Common myeloid progenitor, CD34-positive (primary cell): ENCODE results near the gene DHTKD1. TPM values are rescaled to one million over a fixed set of nuclear protein-coding genes. Genes with fewer than 3 reads are reported as not detected.

ENCODE experiments used
- CTCF ChIA-PET: fragments of 350-600 bp; sonication (Branson Sonifier 250); formaldehyde crosslinking; loops from one replicate; lab custom pipeline; 2021; ENCODE audit warnings: antibody characterized with exemption; lab: Charles Lee
- POLR2A ChIA-PET: fragments of 350-600 bp; sonication (Branson Sonifier 250); formaldehyde crosslinking; loops from one replicate; lab custom pipeline; 2021; ENCODE audit warnings: antibody characterized with exemption; lab: Charles Lee
- DNase-seq, 3 donors: peaks; one replicate each; pipeline versions ENCODE4 v3.0.0 to v3.0.0-alpha.2; 2013
- H3K27ac ChIP-seq, 2 experiments: 1 replicate in 1 of 2; 2 replicates in 1 of 2; pipeline ENCODE4 v1.7.0; 2013; ENCODE audit warnings: inconsistent platforms in 2 of 2, low read length in 2 of 2, mild to moderate bottlenecking in 2 of 2, low read depth in 1 of 2, moderate library complexity in 1 of 2; ENCODE audit not compliant: severe bottlenecking in 2 of 2, insufficient read depth in 1 of 2, poor library complexity in 1 of 2
- H3K27me3 ChIP-seq, 5 experiments: replicated peaks in 2 of 5; 1 replicate in 3 of 5; 2 replicates in 2 of 5; pipeline versions ENCODE4 v1.6.1 to v1.7.0; 2013; ENCODE audit warnings: low read length in 4 of 5, mild to moderate bottlenecking in 2 of 5, moderate library complexity in 2 of 5, inconsistent platforms in 1 of 5; ENCODE audit not compliant: insufficient read depth in 5 of 5, control insufficient read depth in 4 of 5
- H3K36me3 ChIP-seq, 4 experiments: 1 replicate in 2 of 4; 2 replicates in 2 of 4; pipeline versions ENCODE4 v1.6.1 to v1.7.0; 2013; ENCODE audit warnings: low read length in 3 of 4, control low read depth in 1 of 4, mild to moderate bottlenecking in 1 of 4; ENCODE audit not compliant: control insufficient read depth in 4 of 4, insufficient read depth in 4 of 4
- H3K4me1 ChIP-seq, 4 experiments: 1 replicate in 3 of 4; 2 replicates in 1 of 4; pipeline versions ENCODE4 v1.6.1 to v1.7.1; 2013; ENCODE audit warnings: low read length in 3 of 4, mild to moderate bottlenecking in 3 of 4, control low read depth in 1 of 4, inconsistent platforms in 1 of 4, moderate library complexity in 1 of 4; ENCODE audit not compliant: control insufficient read depth in 4 of 4, insufficient read depth in 4 of 4; ENCODE audit errors: control extremely low read depth in 1 of 4
- H3K4me3 ChIP-seq, 7 experiments: 1 replicate in 4 of 7; 2 replicates in 3 of 7; pipeline versions ENCODE4 v1.5.1 to v1.7.0; 2013; ENCODE audit warnings: mild to moderate bottlenecking in 7 of 7, low read length in 6 of 7, moderate library complexity in 6 of 7, inconsistent platforms in 2 of 7, low read depth in 2 of 7, control low read depth in 1 of 7; ENCODE audit not compliant: insufficient read depth in 4 of 7, control insufficient read depth in 1 of 7; ENCODE audit errors: extremely low read depth in 1 of 7
- H3K9me3 ChIP-seq, 5 experiments: 1 replicate in 4 of 5; 2 replicates in 1 of 5; pipeline versions ENCODE4 v1.6.1 to v1.7.1; 2013; ENCODE audit warnings: low read length in 4 of 5, mild to moderate bottlenecking in 2 of 5, inconsistent platforms in 1 of 5, low read depth in 1 of 5, moderate library complexity in 1 of 5; ENCODE audit not compliant: control insufficient read depth in 4 of 5, insufficient read depth in 2 of 5; ENCODE audit errors: control extremely low read depth in 1 of 5
- WGBS: methylation state at CpG from one replicate; pipeline ENCODE4 v1.1.5; 2013; ENCODE audit not compliant: insufficient coverage; 5-methylcytosine and 5-hydroxymethylcytosine counted together
- polyA plus RNA-seq: library from polyadenylated mRNA; unstranded; fragments of 120-200 nt; gene quantifications from one replicate; pipeline ENCODE4 v1.2.1, GENCODE V29; 2013

Gene DHTKD1
- polyA plus RNA-seq, result 16.7 TPM

GRCh38 chr10:12068449-12069269 lies at the start of gene DHTKD1:
DHTKD1 (plus strand) TSS chr10:12068954; CDS start chr10:12069034, 80 bp downstream.
- ChIA-PET POLR2A (no interaction called here), CTCF (no interaction called here)

GRCh38 chr10:12019283-12019971 lies 49.3 kb upstream of the DHTKD1 start:
- ChIA-PET CTCF (no interaction called here), POLR2A (no interaction called here)
- Histone ChIP-seq H3K4me3 (no peak overlapping the region), H3K27ac (peak overlapping the region in 1 of 2 experiments; percentile 27), H3K36me3 (peaks cover 0 to 9% (median 8%) of the 10 kb centered on the region in 4 experiments), H3K4me1 (peaks cover 7 to 31% (median 21%) of the 10 kb centered on the region in 4 experiments), H3K27me3 (no peaks in the 10 kb centered on the region), H3K9me3 (no peaks in the 10 kb centered on the region)
- WGBS, result no CpG with 5 or more reads among the region's 9 CpGs
- no peak for DNase-seq

More at GRCh38 chr10:12068449-12069269, at the start of gene DHTKD1:
- DNase-seq, result peak; percentile 98
- 2% methylated on average over 46 of the region's 66 CpGs for WGBS
- Histone ChIP-seq H3K27me3 (no peaks in the 10 kb centered on the region), H3K4me3 (peak within 1 kb of the TSS; percentile 76 to 99 (median 86)), H3K36me3 (peaks cover 0 to 3% (median 0%) of the 10 kb centered on the region in 4 experiments), H3K4me1 (peaks cover 7 to 12% (median 10%) of the 10 kb centered on the region in 4 experiments), H3K9me3 (no peaks in the 10 kb centered on the region), H3K27ac (peak within 1 kb of the TSS; percentile 25 to 77)

DNA sequence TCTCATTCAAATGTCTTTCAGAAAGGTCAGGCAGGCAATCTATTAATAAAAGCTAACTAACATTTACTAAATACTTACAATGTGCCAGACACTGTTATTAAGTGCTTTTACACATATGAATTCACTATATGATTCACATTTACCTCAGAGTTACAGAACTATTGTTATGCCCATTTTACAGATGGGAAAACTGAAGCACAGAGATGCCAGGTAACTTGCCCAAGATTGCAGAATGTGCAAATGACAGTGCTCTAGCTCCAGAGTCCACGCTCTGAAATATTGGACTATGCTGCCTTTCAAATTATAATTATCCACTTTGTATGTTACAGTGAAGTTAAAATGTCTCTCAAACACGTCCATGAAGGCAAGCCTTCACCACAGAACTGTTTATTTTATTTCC lies 48.2 kb upstream of the DHTKD1 start:
- peaks cover 0 to 9% (median 8%) of the 10 kb centered on the region in 4 experiments for H3K36me3 ChIP-seq
- ChIA-PET CTCF (interaction anchor here (0.6 kb wide), 1 partner anchor 9 kb away, joined by 3 read pairs; no protein-coding TSS in a partner anchor), POLR2A (no interaction called here)
- no CpG with 5 or more reads among the region's 2 CpGs for WGBS
- H3K4me1 ChIP-seq, result peaks cover 7 to 32% (median 21%) of the 10 kb centered on the region in 4 experiments
- DNase-seq, result peak in 2 of 3 donors; percentile 40 to 50
- no peaks in the 10 kb centered on the region for H3K9me3 ChIP-seq
- H3K27me3 ChIP-seq, result no peaks in the 10 kb centered on the region
- no peak overlapping the region for H3K27ac ChIP-seq
- no peak overlapping the region for H3K4me3 ChIP-seq

- ChIA-PET CTCF (interaction anchor here (2.1 kb wide), 1 partner anchor 11 kb away, joined by 11 read pairs; no protein-coding TSS in a partner anchor), POLR2A (no interaction called here)
- Histone ChIP-seq H3K4me3 (peak overlapping the region in 2 of 7 experiments; percentile 24 to 64), H3K27me3 (no peaks in the 10 kb centered on the region), H3K9me3 (no peaks in the 10 kb centered on the region), H3K36me3 (peaks cover 5 to 20% (median 12%) of the 10 kb centered on the region in 4 experiments), H3K4me1 (peaks cover 7 to 36% (median 21%) of the 10 kb centered on the region in 4 experiments), H3K27ac (peak overlapping the region in 1 of 2 experiments; percentile 53)
- 0% methylated on average over 1 of the region's 1 CpG for WGBS
- peak in 2 of 3 donors; percentile 12 to 19 for DNase-seq
These were observed 46.0 kb upstream of the DHTKD1 start for GRCh38 chr10:12022580-12023257.

GRCh38 chr10:12025591-12025990 lies 43.2 kb upstream of the DHTKD1 start:
- Histone ChIP-seq H3K36me3 (peaks cover 13 to 42% (median 26%) of the 10 kb centered on the region in 4 experiments), H3K9me3 (no peaks in the 10 kb centered on the region), H3K4me1 (peaks cover 0 to 18% (median 6%) of the 10 kb centered on the region in 4 experiments), H3K27ac (no peak overlapping the region), H3K27me3 (no peaks in the 10 kb centered on the region), H3K4me3 (peak overlapping the region in 1 of 7 experiments; percentile 18)
- peak; percentile 14 to 64 (median 42) for DNase-seq
- ChIA-PET POLR2A (interaction anchor here (0.7 kb wide), 1 partner anchor 45 kb away, joined by 4 read pairs; no protein-coding TSS in a partner anchor), CTCF (interaction anchor here (0.5 to 1.4 kb wide), 7 partner anchors 8 to 1514 kb away, joined by 3 to 7 read pairs (median 4); partner anchors contain the start of gene UPF2)
- WGBS, result 59% methylated on average over 5 of the region's 5 CpGs

GRCh38 chr10:12027539-12027938 lies 41.2 kb upstream of the DHTKD1 start:
- Histone ChIP-seq H3K4me3 (no peak overlapping the region), H3K27me3 (no peaks in the 10 kb centered on the region), H3K4me1 (peaks cover 0 to 9% (median 3%) of the 10 kb centered on the region in 4 experiments), H3K27ac (no peak overlapping the region), H3K36me3 (peaks cover 13 to 50% (median 29%) of the 10 kb centered on the region in 4 experiments), H3K9me3 (no peaks in the 10 kb centered on the region)
- ChIA-PET POLR2A (no interaction called here), CTCF (interaction anchor here (1.4 kb wide), 1 partner anchor 14 kb away, joined by 5 read pairs; no protein-coding TSS in a partner anchor)
- DNase-seq, result no peak
- WGBS, result 100% methylated on average over 2 of the region's 2 CpGs
